Measurements from ENCODE around the gene PDIA6.

GRCh38 chr2:10810202-10811161 lies 2.1 kb downstream of the PDIA6 start:
- no peak for TF ChIP-seq POLR2A (IDR thresholded peaks at IDR 0.05; ENCODE audit: borderline replicate concordance, extremely low read depth, insufficient read depth, insufficient read length)
- no peak for TF ChIP-seq SP1 (IDR thresholded peaks at IDR 0.05; ENCODE audit: low read depth)
- no peak for TF ChIP-seq EZH2phosphoT487 (IDR thresholded peaks at IDR 0.05; ENCODE audit: borderline replicate concordance)
- no peak for TF ChIP-seq POLR2AphosphoS5 (IDR thresholded peaks at IDR 0.05; ENCODE audit: low read depth, low read length)
- TF ChIP-seq ZFX (IDR thresholded peaks at IDR 0.05) = no peak
- TF ChIP-seq, protein P1, sequence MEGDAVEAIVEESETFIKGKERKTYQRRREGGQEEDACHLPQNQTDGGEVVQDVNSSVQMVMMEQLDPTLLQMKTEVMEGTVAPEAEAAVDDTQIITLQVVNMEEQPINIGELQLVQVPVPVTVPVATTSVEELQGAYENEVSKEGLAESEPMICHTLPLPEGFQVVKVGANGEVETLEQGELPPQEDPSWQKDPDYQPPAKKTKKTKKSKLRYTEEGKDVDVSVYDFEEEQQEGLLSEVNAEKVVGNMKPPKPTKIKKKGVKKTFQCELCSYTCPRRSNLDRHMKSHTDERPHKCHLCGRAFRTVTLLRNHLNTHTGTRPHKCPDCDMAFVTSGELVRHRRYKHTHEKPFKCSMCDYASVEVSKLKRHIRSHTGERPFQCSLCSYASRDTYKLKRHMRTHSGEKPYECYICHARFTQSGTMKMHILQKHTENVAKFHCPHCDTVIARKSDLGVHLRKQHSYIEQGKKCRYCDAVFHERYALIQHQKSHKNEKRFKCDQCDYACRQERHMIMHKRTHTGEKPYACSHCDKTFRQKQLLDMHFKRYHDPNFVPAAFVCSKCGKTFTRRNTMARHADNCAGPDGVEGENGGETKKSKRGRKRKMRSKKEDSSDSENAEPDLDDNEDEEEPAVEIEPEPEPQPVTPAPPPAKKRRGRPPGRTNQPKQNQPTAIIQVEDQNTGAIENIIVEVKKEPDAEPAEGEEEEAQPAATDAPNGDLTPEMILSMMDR (IDR thresholded peaks at IDR 0.05 in 2 of 3, conservative IDR thresholded peaks at IDR 0.05 in 1 of 3; ENCODE audit: borderline replicate concordance in 1 of 3, insufficient read depth in 1 of 3, low read depth in 2 of 3, low read length in 2 of 3) = no peak
- no peak for TF ChIP-seq RAD21 (IDR thresholded peaks at IDR 0.05; ENCODE audit: low read depth)
